IMR-90 (cell line): ENCODE data around the gene ARHGEF12.

ENCODE experiments used
- BHLHE40 ChIP-seq: fragments of 150-350 bp; IDR thresholded peaks from 2 replicates; pipeline ENCODE4 v1.6.1; 2016; ENCODE audit warnings: mild to moderate bottlenecking, low read depth, low read length
- CEBPB ChIP-seq: IDR thresholded peaks from 2 replicates; pipeline ENCODE4 v1.6.1; 2012; ENCODE audit warnings: low read depth, low read length, improper control_type of control experiment
- CTCF ChIP-seq: conservative IDR thresholded peaks from 2 replicates; pipeline ENCODE4 v1.5.1; 2012; ENCODE audit warnings: mild to moderate bottlenecking, low read depth, low read length, improper control_type of control experiment
- ELK1 ChIP-seq: fragments of 150-350 bp; IDR thresholded peaks from 2 replicates; pipeline ENCODE4 v1.6.1; 2016; ENCODE audit warnings: low read depth, mild to moderate bottlenecking, low read length, moderate library complexity, borderline replicate concordance
- FOS ChIP-seq: fragments of 150-350 bp; IDR thresholded peaks from 2 replicates; pipeline ENCODE4 v1.6.1; 2016; ENCODE audit warnings: low read depth, low read length
- POLR2A ChIP-seq: IDR thresholded peaks from 2 replicates; pipeline ENCODE4 v1.6.1; 2012; ENCODE audit warnings: mild to moderate bottlenecking, low read depth, low read length
- USF2 ChIP-seq: fragments of 150-350 bp; IDR thresholded peaks from 2 replicates; pipeline ENCODE4 v1.6.1; 2017; ENCODE audit warnings: mild to moderate bottlenecking, antibody characterized with exemption, low read length, low read depth

GRCh38 chr11:120318906-120319305 lies 17.3 kb upstream of the ARHGEF12 start:
- TF ChIP-seq CEBPB (no peak), FOS (no peak), CTCF (no peak), POLR2A (no peak), ELK1 (no peak), USF2 (no peak), BHLHE40 (no peak)
